ENCODE measurements around the gene DNAI7. TPM values are rescaled to one million over a fixed set of nuclear protein-coding genes. Genes with fewer than 3 reads are reported as not detected.

DNAI7 gene
- polyA plus RNA-seq, 1 of the 3 experiments (the other 2 are of a cell fraction), result 0.30 TPM

DNA sequence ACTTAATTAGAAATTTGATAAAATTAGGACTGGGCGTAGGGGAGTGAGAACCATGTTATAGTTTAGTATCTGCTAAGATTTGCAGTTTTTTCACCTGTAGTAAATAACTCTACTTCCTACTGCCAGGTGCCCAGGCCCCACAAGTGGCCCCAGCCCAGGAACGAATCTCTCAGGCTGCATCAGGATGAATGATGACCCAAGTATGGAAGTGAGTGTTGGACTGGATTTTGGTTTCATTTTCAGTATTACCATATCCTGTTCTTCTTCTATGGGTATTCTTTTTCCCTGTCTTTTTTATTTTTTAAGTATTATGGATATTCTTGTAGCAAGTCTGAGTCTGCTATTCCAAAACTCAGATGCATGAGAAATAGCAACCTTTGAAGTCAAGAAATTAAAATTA, 125.7 kb downstream of the DNAI7 start:
- Histone ChIP-seq H3K4me1 (ENCODE audit: control insufficient read depth in 1 of 2, insufficient read depth in 2 of 2, low read depth in 1 of 2, low read length in 1 of 2) (no peaks in the 10 kb centered on the region), H3K27me3 (ENCODE audit: insufficient read depth) (no peaks in the 10 kb centered on the region), H4K20me1 (ENCODE audit: insufficient read depth) (no peaks in the 10 kb centered on the region), H3K9me2 (no peaks in the 10 kb centered on the region), H3K9me3 (no peaks in the 10 kb centered on the region), H3K79me2 (ENCODE audit: insufficient read depth) (no peaks in the 10 kb centered on the region), H3K4me2 (no peak overlapping the region), H2AFZ (ENCODE audit: low read depth) (no peak overlapping the region; the same call in 1 of the 2 replicates), H3K9ac (no peak overlapping the region), H3K36me3 (replicated peaks in 1 of 2; ENCODE audit: control insufficient read depth in 1 of 2, insufficient read depth in 2 of 2, low read length in 1 of 2) (no peaks in the 10 kb centered on the region), H3F3A (replicated peaks; ENCODE audit: insufficient read depth) (no peaks in the 10 kb centered on the region), H3K4me3 (ENCODE audit: low read depth in 2 of 2, low read length in 1 of 2) (no peak overlapping the region), H3K27ac (ENCODE audit: low read depth in 2 of 2, low read length in 1 of 2) (no peak overlapping the region)
- no peak for DNase-seq
- CTCF ChIA-PET, result no interaction called here
- TF ChIP-seq, protein P1, sequence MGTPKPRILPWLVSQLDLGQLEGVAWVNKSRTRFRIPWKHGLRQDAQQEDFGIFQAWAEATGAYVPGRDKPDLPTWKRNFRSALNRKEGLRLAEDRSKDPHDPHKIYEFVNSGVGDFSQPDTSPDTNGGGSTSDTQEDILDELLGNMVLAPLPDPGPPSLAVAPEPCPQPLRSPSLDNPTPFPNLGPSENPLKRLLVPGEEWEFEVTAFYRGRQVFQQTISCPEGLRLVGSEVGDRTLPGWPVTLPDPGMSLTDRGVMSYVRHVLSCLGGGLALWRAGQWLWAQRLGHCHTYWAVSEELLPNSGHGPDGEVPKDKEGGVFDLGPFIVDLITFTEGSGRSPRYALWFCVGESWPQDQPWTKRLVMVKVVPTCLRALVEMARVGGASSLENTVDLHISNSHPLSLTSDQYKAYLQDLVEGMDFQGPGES (IDR thresholded peaks at IDR 0.05; ENCODE audit: low read depth, low read length), result no peak
- TF ChIP-seq JUND (IDR thresholded peaks at IDR 0.05) (no peak), FOSL2 (IDR thresholded peaks at IDR 0.05; ENCODE audit: borderline replicate concordance, low read depth) (no peak), NRF1 (IDR thresholded peaks at IDR 0.05; ENCODE audit: low read depth, low read length) (no peak), SIN3A (IDR thresholded peaks at IDR 0.05; ENCODE audit: borderline replicate concordance, low read depth, low read length) (no peak), SMC3 (IDR thresholded peaks at IDR 0.05; ENCODE audit: low read depth, low read length) (no peak), ELF1 (IDR thresholded peaks at IDR 0.05) (no peak), TCF12 (IDR thresholded peaks at IDR 0.05) (no peak), GATA2 (CRISPR knock-in tag; IDR thresholded peaks at IDR 0.05) (no peak), RCOR1 (IDR thresholded peaks at IDR 0.05; ENCODE audit: low read length) (no peak), EZH2phosphoT487 (IDR thresholded peaks at IDR 0.05; ENCODE audit: borderline replicate concordance, low read depth) (no peak), FOXJ3 (CRISPR knock-in tag; IDR thresholded peaks at IDR 0.05) (no peak)
- TF ChIP-seq, protein P2, sequence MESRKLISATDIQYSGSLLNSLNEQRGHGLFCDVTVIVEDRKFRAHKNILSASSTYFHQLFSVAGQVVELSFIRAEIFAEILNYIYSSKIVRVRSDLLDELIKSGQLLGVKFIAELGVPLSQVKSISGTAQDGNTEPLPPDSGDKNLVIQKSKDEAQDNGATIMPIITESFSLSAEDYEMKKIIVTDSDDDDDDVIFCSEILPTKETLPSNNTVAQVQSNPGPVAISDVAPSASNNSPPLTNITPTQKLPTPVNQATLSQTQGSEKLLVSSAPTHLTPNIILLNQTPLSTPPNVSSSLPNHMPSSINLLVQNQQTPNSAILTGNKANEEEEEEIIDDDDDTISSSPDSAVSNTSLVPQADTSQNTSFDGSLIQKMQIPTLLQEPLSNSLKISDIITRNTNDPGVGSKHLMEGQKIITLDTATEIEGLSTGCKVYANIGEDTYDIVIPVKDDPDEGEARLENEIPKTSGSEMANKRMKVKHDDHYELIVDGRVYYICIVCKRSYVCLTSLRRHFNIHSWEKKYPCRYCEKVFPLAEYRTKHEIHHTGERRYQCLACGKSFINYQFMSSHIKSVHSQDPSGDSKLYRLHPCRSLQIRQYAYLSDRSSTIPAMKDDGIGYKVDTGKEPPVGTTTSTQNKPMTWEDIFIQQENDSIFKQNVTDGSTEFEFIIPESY (IDR thresholded peaks at IDR 0.05; ENCODE audit: borderline replicate concordance, low read depth), result no peak
- TF ChIP-seq, protein P3, sequence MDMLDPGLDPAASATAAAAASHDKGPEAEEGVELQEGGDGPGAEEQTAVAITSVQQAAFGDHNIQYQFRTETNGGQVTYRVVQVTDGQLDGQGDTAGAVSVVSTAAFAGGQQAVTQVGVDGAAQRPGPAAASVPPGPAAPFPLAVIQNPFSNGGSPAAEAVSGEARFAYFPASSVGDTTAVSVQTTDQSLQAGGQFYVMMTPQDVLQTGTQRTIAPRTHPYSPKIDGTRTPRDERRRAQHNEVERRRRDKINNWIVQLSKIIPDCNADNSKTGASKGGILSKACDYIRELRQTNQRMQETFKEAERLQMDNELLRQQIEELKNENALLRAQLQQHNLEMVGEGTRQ (IDR thresholded peaks at IDR 0.05; ENCODE audit: borderline replicate concordance, low read depth, low read length), result no peak
- POLR2A ChIA-PET, result no interaction called here
- 84% methylated on average over 2 of the region's 2 CpGs for WGBS (ENCODE audit: low lambda C conversion rate)

DNA sequence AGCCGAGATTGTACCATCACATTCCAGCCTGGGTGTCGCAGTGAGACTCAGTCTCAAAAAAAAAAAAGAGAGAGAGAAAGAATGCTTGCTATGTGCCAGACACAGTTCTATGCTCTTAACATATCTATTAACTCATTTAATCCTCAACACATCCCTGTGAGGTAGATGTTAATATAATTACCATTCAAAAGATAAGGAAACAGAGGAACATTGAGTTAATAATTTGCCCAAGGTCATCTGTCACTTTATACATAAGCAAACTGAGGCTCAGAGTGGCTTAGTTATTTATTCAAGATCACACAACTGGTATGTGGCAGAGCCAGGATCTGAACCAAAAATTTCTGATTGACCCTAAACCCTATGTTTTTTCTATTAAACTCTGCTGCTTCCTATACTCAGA, 129.9 kb downstream of the DNAI7 start:
- Histone ChIP-seq H3K4me2 (no peak overlapping the region), H3F3A (replicated peaks; ENCODE audit: insufficient read depth) (no peaks in the 10 kb centered on the region), H3K79me2 (ENCODE audit: insufficient read depth) (no peaks in the 10 kb centered on the region), H3K27me3 (ENCODE audit: insufficient read depth) (no peaks in the 10 kb centered on the region), H4K20me1 (ENCODE audit: insufficient read depth) (no peaks in the 10 kb centered on the region), H3K9me2 (no peaks in the 10 kb centered on the region), H3K27ac (ENCODE audit: low read depth in 2 of 2, low read length in 1 of 2) (no peak overlapping the region), H3K9me3 (no peaks in the 10 kb centered on the region), H3K4me3 (ENCODE audit: low read depth in 2 of 2, low read length in 1 of 2) (no peak overlapping the region), H3K36me3 (replicated peaks in 1 of 2; ENCODE audit: control insufficient read depth in 1 of 2, insufficient read depth in 2 of 2, low read length in 1 of 2) (no peaks in the 10 kb centered on the region), H3K4me1 (ENCODE audit: control insufficient read depth in 1 of 2, insufficient read depth in 2 of 2, low read depth in 1 of 2, low read length in 1 of 2) (no peaks in the 10 kb centered on the region), H3K9ac (no peak overlapping the region), H2AFZ (ENCODE audit: low read depth) (no peak overlapping the region)
- 53% methylated on average over 2 of the region's 2 CpGs for WGBS (ENCODE audit: low lambda C conversion rate)
- ChIA-PET CTCF (interaction anchor here (0.6 kb wide), 1 partner anchor 28 kb away, joined by 4 read pairs; no protein-coding TSS in a partner anchor), POLR2A (no interaction called here)
- no peak for DNase-seq
- TF ChIP-seq NFIC (IDR thresholded peaks at IDR 0.05; ENCODE audit: borderline replicate concordance) (no peak), SMC3 (IDR thresholded peaks at IDR 0.05; ENCODE audit: low read depth, low read length) (no peak), TEAD4 (IDR thresholded peaks at IDR 0.05; ENCODE audit: borderline replicate concordance, insufficient read depth) (no peak), YY1 (IDR thresholded peaks at IDR 0.05; ENCODE audit: low read depth) (no peak), GABPA (IDR thresholded peaks at IDR 0.05; ENCODE audit: low read depth) (no peak), FOXJ3 (CRISPR knock-in tag; IDR thresholded peaks at IDR 0.05) (no peak), FOSL2 (IDR thresholded peaks at IDR 0.05; ENCODE audit: borderline replicate concordance, low read depth) (no peak)
- TF ChIP-seq, protein P3 (IDR thresholded peaks at IDR 0.05; ENCODE audit: borderline replicate concordance, low read depth, low read length), result no peak
- TF ChIP-seq, protein P4, sequence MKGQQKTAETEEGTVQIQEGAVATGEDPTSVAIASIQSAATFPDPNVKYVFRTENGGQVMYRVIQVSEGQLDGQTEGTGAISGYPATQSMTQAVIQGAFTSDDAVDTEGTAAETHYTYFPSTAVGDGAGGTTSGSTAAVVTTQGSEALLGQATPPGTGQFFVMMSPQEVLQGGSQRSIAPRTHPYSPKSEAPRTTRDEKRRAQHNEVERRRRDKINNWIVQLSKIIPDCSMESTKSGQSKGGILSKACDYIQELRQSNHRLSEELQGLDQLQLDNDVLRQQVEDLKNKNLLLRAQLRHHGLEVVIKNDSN (IDR thresholded peaks at IDR 0.05; ENCODE audit: borderline replicate concordance, low read depth), result no peak
- TF ChIP-seq, protein P2 (IDR thresholded peaks at IDR 0.05; ENCODE audit: borderline replicate concordance, low read depth), result no peak

All from SK-N-SH (cell line).